ENCODE data around the gene ZNF580.

Gene ZNF580

DNA sequence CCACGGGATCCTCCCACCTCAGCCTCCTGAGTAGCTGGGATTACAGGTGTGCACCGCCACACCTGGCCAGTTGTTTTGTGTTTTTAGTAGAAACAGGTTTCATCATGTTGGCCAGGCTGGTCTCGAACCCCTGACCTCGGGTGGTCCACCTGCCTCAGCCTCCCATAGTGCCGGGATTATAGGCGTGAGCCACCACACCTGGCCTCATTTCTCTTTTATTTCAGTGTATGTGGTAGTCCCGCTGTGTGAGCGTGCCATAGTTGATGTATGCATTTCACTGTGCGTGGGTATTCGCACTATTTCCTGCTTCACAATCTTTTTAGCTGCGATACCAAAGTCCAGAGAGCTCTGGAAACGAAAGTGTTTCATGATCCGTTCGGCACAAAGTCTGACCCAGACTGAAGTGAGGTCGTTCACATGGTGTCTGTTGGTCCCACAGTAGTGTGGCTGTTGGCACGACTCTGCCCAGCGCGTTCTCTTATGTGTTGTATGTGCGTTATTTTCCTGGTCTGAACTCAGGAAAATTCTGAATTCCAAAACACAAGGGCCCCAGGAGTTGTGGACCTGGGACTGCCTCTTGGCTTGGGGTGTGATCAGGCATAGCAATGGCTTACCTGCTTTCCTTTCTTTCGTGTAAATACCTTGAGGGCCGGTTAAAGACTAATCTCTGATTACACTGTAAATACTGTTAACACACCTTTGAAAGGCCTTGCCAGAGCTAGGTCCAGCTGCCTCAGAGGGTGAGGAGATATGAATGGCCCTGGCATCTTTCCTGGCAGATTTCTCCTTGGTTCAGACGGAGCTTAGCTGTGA, 42.9 kb downstream of the ZNF580 start:
- ATAC-seq = no peak
- TF ChIP-seq PPARA (CRISPR knock-in tag; IDR thresholded peaks at IDR 0.05; ENCODE audit: borderline replicate concordance) (no peak), TCF4 (CRISPR knock-in tag; IDR thresholded peaks at IDR 0.05; ENCODE audit: borderline replicate concordance) (no peak), ZC3H10 (CRISPR knock-in tag; IDR thresholded peaks at IDR 0.05) (no peak), CSDC2 (CRISPR knock-in tag; IDR thresholded peaks at IDR 0.05) (no peak), SNAI2 (CRISPR knock-in tag; IDR thresholded peaks at IDR 0.05) (no peak), ARNTL (CRISPR knock-in tag; IDR thresholded peaks at IDR 0.05; ENCODE audit: borderline replicate concordance, low read depth) (no peak), TOX (CRISPR knock-in tag; IDR thresholded peaks at IDR 0.05; ENCODE audit: borderline replicate concordance) (no peak), ESRRG (CRISPR knock-in tag; IDR thresholded peaks at IDR 0.05) (no peak), ZNF565 (CRISPR knock-in tag; conservative IDR thresholded peaks at IDR 0.05; ENCODE audit: low read depth) (no peak), ZFP3 (CRISPR knock-in tag; IDR thresholded peaks at IDR 0.05) (no peak), ZFP30 (CRISPR knock-in tag; IDR thresholded peaks at IDR 0.05) (no peak)
- TF ChIP-seq, protein P1, sequence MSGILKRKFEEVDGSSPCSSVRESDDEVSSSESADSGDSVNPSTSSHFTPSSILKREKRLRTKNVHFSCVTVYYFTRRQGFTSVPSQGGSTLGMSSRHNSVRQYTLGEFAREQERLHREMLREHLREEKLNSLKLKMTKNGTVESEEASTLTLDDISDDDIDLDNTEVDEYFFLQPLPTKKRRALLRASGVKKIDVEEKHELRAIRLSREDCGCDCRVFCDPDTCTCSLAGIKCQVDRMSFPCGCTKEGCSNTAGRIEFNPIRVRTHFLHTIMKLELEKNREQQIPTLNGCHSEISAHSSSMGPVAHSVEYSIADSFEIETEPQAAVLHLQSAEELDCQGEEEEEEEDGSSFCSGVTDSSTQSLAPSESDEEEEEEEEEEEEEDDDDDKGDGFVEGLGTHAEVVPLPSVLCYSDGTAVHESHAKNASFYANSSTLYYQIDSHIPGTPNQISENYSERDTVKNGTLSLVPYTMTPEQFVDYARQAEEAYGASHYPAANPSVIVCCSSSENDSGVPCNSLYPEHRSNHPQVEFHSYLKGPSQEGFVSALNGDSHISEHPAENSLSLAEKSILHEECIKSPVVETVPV (CRISPR knock-in tag; IDR thresholded peaks at IDR 0.05) = no peak
- TF ChIP-seq, protein P2, sequence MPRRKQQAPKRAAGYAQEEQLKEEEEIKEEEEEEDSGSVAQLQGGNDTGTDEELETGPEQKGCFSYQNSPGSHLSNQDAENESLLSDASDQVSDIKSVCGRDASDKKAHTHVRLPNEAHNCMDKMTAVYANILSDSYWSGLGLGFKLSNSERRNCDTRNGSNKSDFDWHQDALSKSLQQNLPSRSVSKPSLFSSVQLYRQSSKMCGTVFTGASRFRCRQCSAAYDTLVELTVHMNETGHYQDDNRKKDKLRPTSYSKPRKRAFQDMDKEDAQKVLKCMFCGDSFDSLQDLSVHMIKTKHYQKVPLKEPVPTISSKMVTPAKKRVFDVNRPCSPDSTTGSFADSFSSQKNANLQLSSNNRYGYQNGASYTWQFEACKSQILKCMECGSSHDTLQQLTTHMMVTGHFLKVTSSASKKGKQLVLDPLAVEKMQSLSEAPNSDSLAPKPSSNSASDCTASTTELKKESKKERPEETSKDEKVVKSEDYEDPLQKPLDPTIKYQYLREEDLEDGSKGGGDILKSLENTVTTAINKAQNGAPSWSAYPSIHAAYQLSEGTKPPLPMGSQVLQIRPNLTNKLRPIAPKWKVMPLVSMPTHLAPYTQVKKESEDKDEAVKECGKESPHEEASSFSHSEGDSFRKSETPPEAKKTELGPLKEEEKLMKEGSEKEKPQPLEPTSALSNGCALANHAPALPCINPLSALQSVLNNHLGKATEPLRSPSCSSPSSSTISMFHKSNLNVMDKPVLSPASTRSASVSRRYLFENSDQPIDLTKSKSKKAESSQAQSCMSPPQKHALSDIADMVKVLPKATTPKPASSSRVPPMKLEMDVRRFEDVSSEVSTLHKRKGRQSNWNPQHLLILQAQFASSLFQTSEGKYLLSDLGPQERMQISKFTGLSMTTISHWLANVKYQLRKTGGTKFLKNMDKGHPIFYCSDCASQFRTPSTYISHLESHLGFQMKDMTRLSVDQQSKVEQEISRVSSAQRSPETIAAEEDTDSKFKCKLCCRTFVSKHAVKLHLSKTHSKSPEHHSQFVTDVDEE (CRISPR knock-in tag; IDR thresholded peaks at IDR 0.05) = no peak
- TF ChIP-seq, protein P3, sequence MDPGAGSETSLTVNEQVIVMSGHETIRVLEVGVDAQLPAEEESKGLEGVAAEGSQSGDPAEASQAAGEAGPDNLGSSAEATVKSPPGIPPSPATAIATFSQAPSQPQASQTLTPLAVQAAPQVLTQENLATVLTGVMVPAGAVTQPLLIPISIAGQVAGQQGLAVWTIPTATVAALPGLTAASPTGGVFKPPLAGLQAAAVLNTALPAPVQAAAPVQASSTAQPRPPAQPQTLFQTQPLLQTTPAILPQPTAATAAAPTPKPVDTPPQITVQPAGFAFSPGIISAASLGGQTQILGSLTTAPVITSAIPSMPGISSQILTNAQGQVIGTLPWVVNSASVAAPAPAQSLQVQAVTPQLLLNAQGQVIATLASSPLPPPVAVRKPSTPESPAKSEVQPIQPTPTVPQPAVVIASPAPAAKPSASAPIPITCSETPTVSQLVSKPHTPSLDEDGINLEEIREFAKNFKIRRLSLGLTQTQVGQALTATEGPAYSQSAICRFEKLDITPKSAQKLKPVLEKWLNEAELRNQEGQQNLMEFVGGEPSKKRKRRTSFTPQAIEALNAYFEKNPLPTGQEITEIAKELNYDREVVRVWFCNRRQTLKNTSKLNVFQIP (CRISPR knock-in tag; IDR thresholded peaks at IDR 0.05; ENCODE audit: borderline replicate concordance, low read depth) = no peak
- TF ChIP-seq, protein P4, sequence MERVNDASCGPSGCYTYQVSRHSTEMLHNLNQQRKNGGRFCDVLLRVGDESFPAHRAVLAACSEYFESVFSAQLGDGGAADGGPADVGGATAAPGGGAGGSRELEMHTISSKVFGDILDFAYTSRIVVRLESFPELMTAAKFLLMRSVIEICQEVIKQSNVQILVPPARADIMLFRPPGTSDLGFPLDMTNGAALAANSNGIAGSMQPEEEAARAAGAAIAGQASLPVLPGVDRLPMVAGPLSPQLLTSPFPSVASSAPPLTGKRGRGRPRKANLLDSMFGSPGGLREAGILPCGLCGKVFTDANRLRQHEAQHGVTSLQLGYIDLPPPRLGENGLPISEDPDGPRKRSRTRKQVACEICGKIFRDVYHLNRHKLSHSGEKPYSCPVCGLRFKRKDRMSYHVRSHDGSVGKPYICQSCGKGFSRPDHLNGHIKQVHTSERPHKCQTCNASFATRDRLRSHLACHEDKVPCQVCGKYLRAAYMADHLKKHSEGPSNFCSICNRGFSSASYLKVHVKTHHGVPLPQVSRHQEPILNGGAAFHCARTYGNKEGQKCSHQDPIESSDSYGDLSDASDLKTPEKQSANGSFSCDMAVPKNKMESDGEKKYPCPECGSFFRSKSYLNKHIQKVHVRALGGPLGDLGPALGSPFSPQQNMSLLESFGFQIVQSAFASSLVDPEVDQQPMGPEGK (CRISPR knock-in tag; IDR thresholded peaks at IDR 0.05; ENCODE audit: borderline replicate concordance) = no peak

DNA sequence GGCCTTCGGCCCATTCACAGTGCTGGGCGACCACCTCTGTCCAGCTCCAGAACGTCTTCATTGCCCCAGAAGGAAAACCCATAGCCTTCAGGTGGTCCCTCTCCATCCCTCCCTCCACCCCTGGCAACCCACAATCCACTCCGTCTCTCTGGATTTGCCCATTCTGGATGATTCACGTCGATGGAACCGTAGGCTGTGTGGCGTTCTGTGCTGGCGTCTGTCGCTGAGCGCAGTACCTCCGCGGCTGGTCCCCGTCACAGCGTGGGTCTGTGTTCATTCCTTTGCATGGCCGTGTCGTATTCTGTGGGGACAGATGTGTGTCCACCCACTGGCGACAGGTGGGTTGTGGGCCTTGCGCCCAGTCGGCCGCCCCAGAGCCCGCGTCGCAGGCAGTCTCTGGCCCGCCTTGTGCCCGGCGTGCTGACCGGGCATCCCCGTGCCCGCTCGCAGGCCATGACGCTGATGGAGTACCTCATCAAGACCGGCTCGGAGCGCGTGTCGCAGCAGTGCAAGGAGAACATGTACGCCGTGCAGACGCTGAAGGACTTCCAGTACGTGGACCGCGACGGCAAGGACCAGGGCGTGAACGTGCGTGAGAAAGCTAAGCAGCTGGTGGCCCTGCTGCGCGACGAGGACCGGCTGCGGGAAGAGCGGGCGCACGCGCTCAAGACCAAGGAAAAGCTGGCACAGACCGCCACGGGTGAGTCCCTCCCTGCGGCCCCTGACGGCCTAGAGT, 44.3 kb downstream of the ZNF580 start:
- TF ChIP-seq, protein P4 (CRISPR knock-in tag; IDR thresholded peaks at IDR 0.05; ENCODE audit: borderline replicate concordance) = no peak
- TF ChIP-seq ZNF8 (CRISPR knock-in tag; IDR thresholded peaks at IDR 0.05) (no peak), ZFP3 (CRISPR knock-in tag; IDR thresholded peaks at IDR 0.05) (no peak), GLIS3 (CRISPR knock-in tag; IDR thresholded peaks at IDR 0.05) (no peak), SNAI2 (CRISPR knock-in tag; IDR thresholded peaks at IDR 0.05) (no peak), ESRRG (CRISPR knock-in tag; IDR thresholded peaks at IDR 0.05) (no peak), ZNF70 (CRISPR knock-in tag; IDR thresholded peaks at IDR 0.05) (no peak), OSR1 (CRISPR knock-in tag; IDR thresholded peaks at IDR 0.05) (no peak), BACH2 (CRISPR knock-in tag; IDR thresholded peaks at IDR 0.05; ENCODE audit: borderline replicate concordance) (no peak), ARNTL (CRISPR knock-in tag; IDR thresholded peaks at IDR 0.05; ENCODE audit: borderline replicate concordance, low read depth) (no peak), ZFP30 (CRISPR knock-in tag; IDR thresholded peaks at IDR 0.05) (no peak)
- TF ChIP-seq, protein P5, sequence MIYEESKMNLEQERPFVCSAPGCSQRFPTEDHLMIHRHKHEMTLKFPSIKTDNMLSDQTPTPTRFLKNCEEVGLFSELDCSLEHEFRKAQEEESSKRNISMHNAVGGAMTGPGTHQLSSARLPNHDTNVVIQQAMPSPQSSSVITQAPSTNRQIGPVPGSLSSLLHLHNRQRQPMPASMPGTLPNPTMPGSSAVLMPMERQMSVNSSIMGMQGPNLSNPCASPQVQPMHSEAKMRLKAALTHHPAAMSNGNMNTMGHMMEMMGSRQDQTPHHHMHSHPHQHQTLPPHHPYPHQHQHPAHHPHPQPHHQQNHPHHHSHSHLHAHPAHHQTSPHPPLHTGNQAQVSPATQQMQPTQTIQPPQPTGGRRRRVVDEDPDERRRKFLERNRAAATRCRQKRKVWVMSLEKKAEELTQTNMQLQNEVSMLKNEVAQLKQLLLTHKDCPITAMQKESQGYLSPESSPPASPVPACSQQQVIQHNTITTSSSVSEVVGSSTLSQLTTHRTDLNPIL (CRISPR knock-in tag; IDR thresholded peaks at IDR 0.05; ENCODE audit: low read depth) = no peak
- ATAC-seq = no peak
